Mesenchymal stem cell (in vitro differentiated cells and primary cell): ENCODE results near the gene ADD1.

ENCODE experiments used
- DNase-seq: peaks from one replicate; pipeline ENCODE4 v3.0.0-alpha.2; 2013
- H2AFZ ChIP-seq: one replicate; pipeline ENCODE4 v1.6.1; 2013; ENCODE audit warnings: low read depth, mild to moderate bottlenecking, control low read depth, inconsistent platforms, low read length, moderate library complexity
- H2AK5ac ChIP-seq: 2 replicates; pipeline ENCODE4 v1.6.1; 2013; ENCODE audit warnings: low read length, moderate library complexity, mild to moderate bottlenecking, inconsistent platforms; ENCODE audit not compliant: severe bottlenecking
- H2BK120ac ChIP-seq: one replicate; pipeline ENCODE4 v1.6.1; 2013; ENCODE audit warnings: low read depth, mild to moderate bottlenecking, inconsistent platforms, low read length, moderate library complexity
- H2BK12ac ChIP-seq, 2 experiments: one replicate each; pipeline ENCODE4 v1.6.1; 2013; ENCODE audit warnings: inconsistent platforms in 2 of 2, low read length in 2 of 2, mild to moderate bottlenecking in 2 of 2, moderate library complexity in 2 of 2, control low read depth in 1 of 2
- H2BK15ac ChIP-seq: one replicate; pipeline ENCODE4 v1.6.1; 2013; ENCODE audit warnings: mild to moderate bottlenecking, low read depth, inconsistent platforms; ENCODE audit not compliant: poor library complexity, severe bottlenecking
- H2BK5ac ChIP-seq: 2 replicates; pipeline ENCODE4 v1.6.1; 2013; ENCODE audit warnings: low read depth, mild to moderate bottlenecking, low read length, control low read depth, inconsistent platforms; ENCODE audit not compliant: poor library complexity, severe bottlenecking
- H3K14ac ChIP-seq, 2 experiments: one replicate each; pipeline ENCODE4 v1.6.1; 2013; ENCODE audit warnings: inconsistent platforms in 2 of 2, low read length in 2 of 2, control low read depth in 1 of 2, mild to moderate bottlenecking in 1 of 2, moderate library complexity in 1 of 2
- H3K18ac ChIP-seq, 2 experiments: one replicate each; pipeline ENCODE4 v1.6.1; 2013; ENCODE audit warnings: inconsistent platforms in 2 of 2, low read length in 2 of 2, control low read depth in 1 of 2, low read depth in 1 of 2, mild to moderate bottlenecking in 1 of 2
- H3K23ac ChIP-seq, 2 experiments: one replicate each; pipeline ENCODE4 v1.6.1; 2013; ENCODE audit warnings: inconsistent platforms in 2 of 2, low read length in 2 of 2, mild to moderate bottlenecking in 2 of 2, moderate library complexity in 2 of 2, control low read depth in 1 of 2
- H3K27ac ChIP-seq: 2 replicates; pipeline ENCODE4 v1.5.1; 2013; ENCODE audit warnings: mild to moderate bottlenecking, moderate library complexity, low read length, control low read depth, inconsistent platforms; ENCODE audit not compliant: poor library complexity, severe bottlenecking
- H3K27me3 ChIP-seq, 2 experiments: 2 replicates each; pipeline versions ENCODE4 v1.6.1 to v1.7.0; 2013; ENCODE audit warnings: low read length in 2 of 2, mild to moderate bottlenecking in 2 of 2, moderate library complexity in 2 of 2, control low read depth in 1 of 2, inconsistent platforms in 1 of 2; ENCODE audit not compliant: control insufficient read depth in 1 of 2, insufficient read depth in 1 of 2
- H3K36me3 ChIP-seq, 2 experiments: 2 replicates each; pipeline versions ENCODE4 v1.6.1 to v1.7.0; 2013; ENCODE audit warnings: low read length in 2 of 2, control low read depth in 1 of 2, inconsistent platforms in 1 of 2, low read depth in 1 of 2, mild to moderate bottlenecking in 1 of 2; ENCODE audit not compliant: insufficient read depth in 2 of 2, control insufficient read depth in 1 of 2
- H3K4ac ChIP-seq, 2 experiments: one replicate each; pipeline ENCODE4 v1.6.1; 2013; ENCODE audit warnings: inconsistent platforms in 2 of 2, low read length in 2 of 2, mild to moderate bottlenecking in 2 of 2, moderate library complexity in 2 of 2, control low read depth in 1 of 2, low read depth in 1 of 2
- H3K4me1 ChIP-seq: 2 replicates; pipeline ENCODE4 v1.6.1; 2013; ENCODE audit warnings: low read depth, low read length, control low read depth; ENCODE audit not compliant: control insufficient read depth, insufficient read depth
- H3K4me2 ChIP-seq: 2 replicates; pipeline ENCODE4 v1.6.1; 2013; ENCODE audit warnings: low read length, mild to moderate bottlenecking, inconsistent platforms; ENCODE audit not compliant: poor library complexity, severe bottlenecking
- H3K4me3 ChIP-seq, 2 experiments: 2 replicates each; pipeline versions ENCODE4 v1.5.1 to v1.7.0; 2013; ENCODE audit warnings: low read length in 2 of 2, mild to moderate bottlenecking in 2 of 2, control low read depth in 1 of 2, low read depth in 1 of 2; ENCODE audit not compliant: insufficient read depth in 1 of 2
- H3K79me1 ChIP-seq: replicated peaks from 2 replicates; pipeline ENCODE4 v1.6.1; 2013; ENCODE audit warnings: mild to moderate bottlenecking, control low read depth, low read length, inconsistent platforms; ENCODE audit not compliant: poor library complexity, severe bottlenecking
- H3K9ac ChIP-seq: 2 replicates; pipeline ENCODE4 v1.7.0; 2013; ENCODE audit warnings: mild to moderate bottlenecking, low read length, moderate library complexity
- H3K9me3 ChIP-seq: 2 replicates; pipeline ENCODE4 v1.7.0; 2013; ENCODE audit warnings: mild to moderate bottlenecking, low read length; ENCODE audit not compliant: control insufficient read depth
- H4K8ac ChIP-seq: one replicate; pipeline ENCODE4 v1.6.1; 2013; ENCODE audit warnings: inconsistent platforms, mild to moderate bottlenecking, low read length, moderate library complexity
- H4K91ac ChIP-seq: one replicate; pipeline ENCODE4 v1.6.1; 2013; ENCODE audit warnings: mild to moderate bottlenecking, low read length, inconsistent platforms
- WGBS: methylation state at CpG from one replicate; pipeline ENCODE4 v1.1.7; 2013; ENCODE audit warnings: mixed read lengths; 5-methylcytosine and 5-hydroxymethylcytosine counted together

The ADD1 gene

DNA sequence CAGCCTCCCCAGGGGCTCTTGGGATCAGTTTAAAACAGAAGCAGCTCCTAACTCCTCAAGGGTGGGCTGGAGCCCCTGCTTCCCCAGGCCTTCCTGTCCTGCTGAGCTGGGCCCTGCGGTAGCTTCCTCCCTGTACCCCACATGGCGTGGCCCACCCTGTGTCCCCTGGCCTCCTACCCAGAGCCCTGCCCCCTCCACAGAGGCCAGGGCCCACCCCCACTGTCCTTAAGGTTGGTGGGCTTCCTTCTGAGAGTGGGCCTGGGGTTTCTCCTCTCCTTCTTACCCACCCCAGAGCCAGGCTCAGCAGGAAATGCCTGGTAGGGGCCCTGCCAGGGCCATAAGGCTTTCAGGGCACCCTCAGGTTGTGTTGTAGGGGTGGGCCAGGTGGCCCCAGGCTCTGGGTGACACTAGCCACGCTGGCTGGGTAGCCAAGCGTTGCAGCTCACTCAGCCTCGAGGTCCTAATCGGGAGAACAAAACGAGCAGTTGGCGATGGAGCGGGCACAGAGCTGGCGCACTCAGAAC is 39.1 kb upstream of the ADD1 start:
- 96% methylated on average over 9 of the region's 10 CpGs for WGBS
- no peaks in the 10 kb centered on the region for H3K27me3 ChIP-seq
- H3K4ac ChIP-seq: no peak overlapping the region

DNA sequence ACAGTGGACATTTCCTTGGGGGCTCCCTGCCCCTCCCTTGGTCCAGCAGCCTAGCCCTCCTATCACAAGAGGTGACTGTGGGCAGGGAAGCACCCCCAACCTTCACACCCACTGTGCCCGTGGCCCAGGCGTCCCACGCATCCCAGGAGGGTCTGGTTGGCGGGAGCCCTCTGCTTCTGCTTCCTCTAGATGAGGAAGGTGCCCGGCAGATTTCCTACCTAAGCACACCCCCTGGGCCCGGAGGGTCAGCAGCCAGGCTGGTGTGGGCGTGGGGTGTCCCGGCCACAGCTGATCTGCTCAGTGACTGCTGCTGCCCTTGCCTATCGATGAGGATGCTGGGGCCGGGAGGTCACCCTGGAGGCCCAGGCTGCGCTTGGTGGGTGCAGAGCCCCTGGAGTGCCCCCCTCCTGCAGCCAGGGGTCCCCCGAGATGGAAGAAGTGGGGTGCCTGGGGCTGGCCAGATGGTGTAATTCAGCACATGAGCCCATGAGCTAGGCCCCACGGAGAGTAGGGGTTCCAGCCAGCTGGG is 38.6 kb upstream of the ADD1 start:
- Histone ChIP-seq H2BK12ac (peak overlapping the region in 1 of 2 experiments; percentile 7), H3K9ac (peak overlapping the region; percentile 55), H3K14ac (no peak overlapping the region), H4K91ac (peak overlapping the region; percentile 25), H3K9me3 (no peaks in the 10 kb centered on the region), H2BK15ac (no peak overlapping the region), H3K27ac (no peak overlapping the region), H3K4me1 (peaks cover 62% of the 10 kb centered on the region), H3K4ac (no peak overlapping the region), H3K4me2 (no peak overlapping the region), H3K4me3 (no peak overlapping the region), H3K36me3 (peaks cover 0 to 62% of the 10 kb centered on the region in 2 experiments), H3K79me1 (peaks cover 34% of the 10 kb centered on the region), H2AK5ac (peak overlapping the region; percentile 14), H4K8ac (no peak overlapping the region), H3K27me3 (no peaks in the 10 kb centered on the region), H2BK5ac (no peak overlapping the region), H3K18ac (peak overlapping the region; percentile 8 to 29), H2AFZ (no peak overlapping the region), H2BK120ac (no peak overlapping the region), H3K23ac (no peak overlapping the region)
- 95% methylated on average over 13 of the region's 13 CpGs for WGBS
- no peak for DNase-seq

More for the DNA sequence above, 39.1 kb upstream of the ADD1 start:
- Histone ChIP-seq H2AFZ (no peak overlapping the region), H3K18ac (no peak overlapping the region), H2BK15ac (no peak overlapping the region), H4K8ac (no peak overlapping the region), H3K79me1 (peaks cover 34% of the 10 kb centered on the region), H3K36me3 (peaks cover 0 to 64% of the 10 kb centered on the region in 2 experiments), H3K9ac (no peak overlapping the region), H2BK12ac (no peak overlapping the region), H3K14ac (no peak overlapping the region), H3K4me1 (peaks cover 62% of the 10 kb centered on the region), H2BK120ac (no peak overlapping the region), H3K27ac (no peak overlapping the region), H3K4me3 (no peak overlapping the region), H4K91ac (peak overlapping the region; percentile 25), H3K23ac (no peak overlapping the region), H3K9me3 (no peaks in the 10 kb centered on the region), H2AK5ac (no peak overlapping the region), H3K4me2 (no peak overlapping the region), H2BK5ac (no peak overlapping the region)
- no peak for DNase-seq

DNA sequence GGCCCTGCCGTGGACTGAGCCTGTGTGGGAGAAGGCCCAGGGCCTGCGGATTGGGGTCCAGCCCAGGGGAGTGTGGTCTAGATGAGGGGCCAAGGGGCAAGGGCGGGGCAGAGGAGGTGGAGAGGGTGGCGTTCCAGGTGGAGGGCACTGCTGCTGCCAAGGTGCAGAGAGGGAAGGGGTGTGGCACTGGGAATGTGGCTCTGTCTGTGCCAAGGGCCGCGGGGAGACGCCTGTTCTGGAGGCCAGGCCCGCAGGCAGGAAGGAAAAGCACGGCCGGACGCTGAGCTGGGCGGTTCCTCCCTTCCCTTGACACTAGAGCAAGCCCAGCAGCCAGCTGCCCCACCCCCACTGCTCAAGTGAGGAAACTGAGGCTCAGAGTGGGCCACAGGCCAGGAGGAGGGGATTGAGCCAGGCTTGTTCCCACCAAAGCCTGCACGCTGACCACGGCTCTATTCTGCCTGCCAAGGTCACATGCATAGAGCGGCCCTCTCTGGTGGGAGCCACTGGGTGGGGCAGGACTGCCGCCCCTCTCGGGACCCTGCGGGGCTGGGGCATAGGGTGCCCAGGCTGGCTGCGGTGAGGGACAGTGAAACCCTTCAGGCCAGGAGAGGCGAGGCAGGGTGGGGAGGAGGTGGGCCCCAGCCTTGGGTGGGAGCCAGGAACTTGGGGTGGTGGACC is 37.8 kb upstream of the ADD1 start:
- no peak overlapping the region for H2AFZ ChIP-seq
- peaks cover 0 to 65% of the 10 kb centered on the region in 2 experiments for H3K36me3 ChIP-seq
- no peak overlapping the region for H3K23ac ChIP-seq
- H2BK120ac ChIP-seq: no peak overlapping the region
- no peak overlapping the region for H4K8ac ChIP-seq
- H3K4ac ChIP-seq: no peak overlapping the region
- no peak for DNase-seq
- H2AK5ac ChIP-seq: no peak overlapping the region
- H3K4me2 ChIP-seq: no peak overlapping the region
- H4K91ac ChIP-seq: peak overlapping the region; percentile 2
- 93% methylated on average over 18 of the region's 20 CpGs for WGBS
- peaks cover 39% of the 10 kb centered on the region for H3K79me1 ChIP-seq
- H2BK15ac ChIP-seq: no peak overlapping the region
- no peak overlapping the region for H3K18ac ChIP-seq
- H2BK12ac ChIP-seq: no peak overlapping the region
- peak overlapping the region; percentile 55 for H3K9ac ChIP-seq
- H3K27me3 ChIP-seq: no peaks in the 10 kb centered on the region
- no peak overlapping the region for H3K4me3 ChIP-seq
- peaks cover 62% of the 10 kb centered on the region for H3K4me1 ChIP-seq
- H3K9me3 ChIP-seq: no peaks in the 10 kb centered on the region
- H3K14ac ChIP-seq: no peak overlapping the region
- H3K27ac ChIP-seq: no peak overlapping the region
- no peak overlapping the region for H2BK5ac ChIP-seq
